HEK293 (cell line): Measurements from ENCODE around the gene TTC1.

Source experiments
- CTCF ChIA-PET: fragments of 350-600 bp; formaldehyde crosslinking; extraction: SDS; loops from one replicate; lab custom pipeline; 2021; ENCODE audit warnings: antibody characterized with exemption; lab: Yijun Ruan, JAX
- POLR2A ChIA-PET: fragments of 300-600 bp; formaldehyde crosslinking; extraction: SDS; loops from one replicate; lab custom pipeline; 2020; ENCODE audit warnings: antibody characterized with exemption, inconsistent platforms; lab: Yijun Ruan, JAX
- H3K27ac ChIP-seq: fragments of 200-500 bp; sonication (Bioruptor generic); 2 replicates; pipeline ENCODE4 v1.5.1; 2014; ENCODE audit warnings: low read depth, low read length, control low read depth, inconsistent platforms; ENCODE audit errors: extremely low read depth
- H3K36me3 ChIP-seq, 2 experiments: fragments of 200-500 bp in 1 of 2; sonication (Bioruptor generic) in 1 of 2; 1 replicate in 1 of 2; 2 replicates in 1 of 2; pipeline ENCODE4 v1.5.1; 2014 to 2017; ENCODE audit warnings: inconsistent platforms in 2 of 2, low read length in 2 of 2; ENCODE audit not compliant: control insufficient read depth in 2 of 2, insufficient read depth in 1 of 2
- H3K4me1 ChIP-seq: fragments of 200-500 bp; sonication (Bioruptor generic); 2 replicates; pipeline ENCODE4 v1.5.1; 2014; ENCODE audit warnings: mild to moderate bottlenecking, low read length, inconsistent platforms; ENCODE audit not compliant: control insufficient read depth, insufficient read depth
- H3K4me3 ChIP-seq: 2 replicates; pipeline ENCODE4 v1.5.1; 2011; ENCODE audit warnings: low read depth, mild to moderate bottlenecking, control low read depth, low read length, moderate library complexity
- H3K9me3 ChIP-seq: fragments of 200-500 bp; sonication (Bioruptor generic); 2 replicates; pipeline ENCODE4 v1.5.1; 2014; ENCODE audit warnings: low read depth, low read length, inconsistent platforms; ENCODE audit not compliant: control insufficient read depth, insufficient read depth
- EGR2 ChIP-seq: fragments of 450-650 bp; formaldehyde crosslinking; IDR thresholded peaks from 2 replicates; pipeline ENCODE4 v1.5.1; 2016; ENCODE audit warnings: low read depth, missing biosample characterization, missing genetic modification characterization
- YY1 ChIP-seq: fragments of 450-650 bp; formaldehyde crosslinking; IDR thresholded peaks from 2 replicates; pipeline ENCODE4 v1.5.1; 2018; ENCODE audit warnings: missing biosample characterization, missing genetic modification characterization
- ZBTB17 ChIP-seq: fragments of 450-650 bp; formaldehyde crosslinking; IDR thresholded peaks from 2 replicates; pipeline ENCODE4 v1.5.1; 2016; ENCODE audit warnings: missing biosample characterization, missing genetic modification characterization
- ZBTB7A ChIP-seq: fragments of 450-650 bp; formaldehyde crosslinking; IDR thresholded peaks from 2 replicates; pipeline ENCODE4 v1.5.1; 2016; ENCODE audit warnings: low read depth, missing biosample characterization, missing genetic modification characterization
- ZFP37 ChIP-seq: fragments of 450-650 bp; formaldehyde crosslinking; IDR thresholded peaks from 2 replicates; pipeline ENCODE4 v1.5.1; 2016; ENCODE audit warnings: missing biosample characterization, missing genetic modification characterization
- ZNF114 ChIP-seq: fragments of 450-650 bp; formaldehyde crosslinking; IDR thresholded peaks from 2 replicates; pipeline ENCODE4 v1.5.0; 2017; ENCODE audit warnings: missing biosample characterization, missing genetic modification characterization
- ZNF121 ChIP-seq: fragments of 450-650 bp; formaldehyde crosslinking; IDR thresholded peaks from 2 replicates; pipeline ENCODE4 v1.5.1; 2016; ENCODE audit warnings: missing biosample characterization, missing genetic modification characterization
- ZNF132 ChIP-seq: fragments of 450-650 bp; formaldehyde crosslinking; IDR thresholded peaks from 2 replicates; pipeline ENCODE4 v1.5.1; 2017; ENCODE audit warnings: missing biosample characterization, missing genetic modification characterization, borderline replicate concordance
- ZNF239 ChIP-seq: fragments of 450-650 bp; formaldehyde crosslinking; IDR thresholded peaks from 2 replicates; pipeline ENCODE4 v1.5.1; 2016; ENCODE audit warnings: missing biosample characterization, missing genetic modification characterization
- ZNF394 ChIP-seq: fragments of 450-650 bp; formaldehyde crosslinking; IDR thresholded peaks from 2 replicates; pipeline ENCODE4 v1.5.1; 2016; ENCODE audit warnings: missing biosample characterization, missing genetic modification characterization, mild to moderate bottlenecking, moderate library complexity, borderline replicate concordance
- ZNF426 ChIP-seq: fragments of 450-650 bp; formaldehyde crosslinking; IDR thresholded peaks from 2 replicates; pipeline ENCODE4 v1.5.1; 2017; ENCODE audit warnings: missing biosample characterization, missing genetic modification characterization, mild to moderate bottlenecking, inconsistent platforms, moderate library complexity
- ZNF48 ChIP-seq: fragments of 450-650 bp; formaldehyde crosslinking; IDR thresholded peaks from 2 replicates; pipeline ENCODE4 v1.5.1; 2016; ENCODE audit warnings: missing biosample characterization, missing genetic modification characterization
- ZNF571 ChIP-seq: fragments of 450-650 bp; formaldehyde crosslinking; IDR thresholded peaks from 2 replicates; pipeline ENCODE4 v1.5.0; 2017; ENCODE audit warnings: missing biosample characterization, missing genetic modification characterization
- ZNF629 ChIP-seq: fragments of 450-650 bp; formaldehyde crosslinking; IDR thresholded peaks from 2 replicates; pipeline ENCODE4 v1.5.1; 2017; ENCODE audit warnings: missing biosample characterization, missing genetic modification characterization
- ZNF677 ChIP-seq: fragments of 450-650 bp; IDR thresholded peaks from 2 replicates; pipeline ENCODE4 v1.5.0; 2018; ENCODE audit warnings: missing biosample characterization, mild to moderate bottlenecking, missing genetic modification characterization, moderate library complexity
- ZNF785 ChIP-seq: fragments of 450-650 bp; formaldehyde crosslinking; IDR thresholded peaks from 2 replicates; pipeline ENCODE4 v1.5.1; 2016; ENCODE audit warnings: missing biosample characterization, missing genetic modification characterization
- ZNF791 ChIP-seq: fragments of 450-650 bp; formaldehyde crosslinking; IDR thresholded peaks from 2 replicates; pipeline ENCODE4 v1.5.1; 2016; ENCODE audit warnings: missing biosample characterization, missing genetic modification characterization
- ZNF837 ChIP-seq: fragments of 450-650 bp; formaldehyde crosslinking; IDR thresholded peaks from 2 replicates; pipeline ENCODE4 v1.5.1; 2016; ENCODE audit warnings: missing biosample characterization, missing genetic modification characterization
- TF ChIP-seq, protein P1 (sequence below): fragments of 450-650 bp; formaldehyde crosslinking; IDR thresholded peaks from 2 replicates; pipeline ENCODE4 v1.5.1; 2016; ENCODE audit warnings: missing biosample characterization, missing genetic modification characterization
- TF ChIP-seq, protein P2 (sequence below): fragments of 450-650 bp; formaldehyde crosslinking; optimal IDR thresholded peaks from 2 replicates; pipeline ENCODE3; 2016; ENCODE audit warnings: missing biosample characterization, mild to moderate bottlenecking, missing genetic modification characterization
- TF ChIP-seq, protein P3 (sequence below): fragments of 450-650 bp; formaldehyde crosslinking; IDR thresholded peaks from 2 replicates; pipeline ENCODE4 v1.5.1; 2017; ENCODE audit warnings: missing biosample characterization, missing genetic modification characterization
- TF ChIP-seq, protein P4 (sequence below): fragments of 450-650 bp; formaldehyde crosslinking; IDR thresholded peaks from 2 replicates; pipeline ENCODE4 v1.5.1; 2016; ENCODE audit warnings: missing biosample characterization, missing genetic modification characterization
- TF ChIP-seq, protein P5 (sequence below): fragments of 450-650 bp; formaldehyde crosslinking; IDR thresholded peaks from 2 replicates; pipeline ENCODE4 v1.5.1; 2017; ENCODE audit warnings: missing biosample characterization, missing genetic modification characterization
- TF ChIP-seq, protein P6 (sequence below): fragments of 450-650 bp; formaldehyde crosslinking; IDR thresholded peaks from 2 replicates; pipeline ENCODE4 v1.5.1; 2016; ENCODE audit warnings: missing biosample characterization, missing genetic modification characterization

TTC1 gene

DNA sequence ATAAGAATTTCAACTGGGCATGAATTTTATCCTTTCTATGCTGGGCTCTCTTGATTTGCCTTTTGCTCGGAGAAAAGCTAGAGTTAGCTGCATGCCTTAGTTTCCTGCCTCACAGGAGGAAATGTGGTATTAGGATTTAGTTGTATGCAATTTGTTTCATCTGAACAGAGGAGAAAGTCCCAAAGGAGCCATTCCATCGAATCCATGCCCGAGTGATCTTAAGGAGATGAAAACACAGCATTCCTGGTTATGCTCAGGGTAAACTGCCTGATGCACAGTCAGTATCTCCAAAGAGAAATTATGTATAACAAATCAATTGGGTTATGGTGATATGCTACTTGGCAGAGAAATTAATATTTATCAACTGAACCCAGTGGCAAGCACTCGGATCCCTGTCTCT, 51.1 kb downstream of the TTC1 start (continued):
- TF ChIP-seq, protein P1, sequence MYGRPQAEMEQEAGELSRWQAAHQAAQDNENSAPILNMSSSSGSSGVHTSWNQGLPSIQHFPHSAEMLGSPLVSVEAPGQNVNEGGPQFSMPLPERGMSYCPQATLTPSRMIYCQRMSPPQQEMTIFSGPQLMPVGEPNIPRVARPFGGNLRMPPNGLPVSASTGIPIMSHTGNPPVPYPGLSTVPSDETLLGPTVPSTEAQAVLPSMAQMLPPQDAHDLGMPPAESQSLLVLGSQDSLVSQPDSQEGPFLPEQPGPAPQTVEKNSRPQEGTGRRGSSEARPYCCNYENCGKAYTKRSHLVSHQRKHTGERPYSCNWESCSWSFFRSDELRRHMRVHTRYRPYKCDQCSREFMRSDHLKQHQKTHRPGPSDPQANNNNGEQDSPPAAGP (tag by site-specific recombination) = no peak
- no peak for TF ChIP-seq EGR2
- no peak for TF ChIP-seq ZNF791 (tag by site-specific recombination)
- TF ChIP-seq YY1 = no peak
- TF ChIP-seq ZNF426 = no peak
- TF ChIP-seq ZNF785 (tag by site-specific recombination) = no peak
- no peak for TF ChIP-seq ZNF121
- TF ChIP-seq, protein P2, sequence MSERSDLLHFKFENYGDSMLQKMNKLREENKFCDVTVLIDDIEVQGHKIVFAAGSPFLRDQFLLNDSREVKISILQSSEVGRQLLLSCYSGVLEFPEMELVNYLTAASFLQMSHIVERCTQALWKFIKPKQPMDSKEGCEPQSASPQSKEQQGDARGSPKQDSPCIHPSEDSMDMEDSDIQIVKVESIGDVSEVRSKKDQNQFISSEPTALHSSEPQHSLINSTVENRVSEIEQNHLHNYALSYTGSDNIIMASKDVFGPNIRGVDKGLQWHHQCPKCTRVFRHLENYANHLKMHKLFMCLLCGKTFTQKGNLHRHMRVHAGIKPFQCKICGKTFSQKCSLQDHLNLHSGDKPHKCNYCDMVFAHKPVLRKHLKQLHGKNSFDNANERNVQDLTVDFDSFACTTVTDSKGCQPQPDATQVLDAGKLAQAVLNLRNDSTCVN = no peak
- TF ChIP-seq ZNF239 (tag by site-specific recombination) = no peak

DNA sequence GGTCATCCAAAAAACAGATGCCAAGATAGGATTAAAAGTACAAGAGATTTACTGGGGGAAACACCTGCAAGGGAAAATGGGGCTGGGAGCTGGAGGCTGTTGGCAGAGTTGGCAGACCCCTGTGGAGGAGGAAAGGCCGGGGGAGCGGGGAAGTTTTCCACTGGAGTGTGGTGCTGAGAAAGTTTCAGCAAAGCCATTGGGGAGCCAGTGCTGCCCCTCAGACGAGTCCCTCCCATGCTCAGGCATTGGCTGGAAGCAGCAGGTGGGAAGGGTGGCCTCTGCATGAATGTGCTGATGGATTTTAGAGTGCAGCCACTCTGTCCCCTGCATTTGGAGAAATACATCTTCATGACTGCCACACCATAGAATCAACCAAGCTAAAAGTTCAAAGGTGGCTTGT, 52.8 kb downstream of the TTC1 start:
- ChIA-PET CTCF (no interaction called here), POLR2A (no interaction called here)
- Histone ChIP-seq H3K4me3 (no peak overlapping the region), H3K27ac (no peak overlapping the region), H3K36me3 (peaks cover 9 to 72% of the 10 kb centered on the region in 2 experiments), H3K4me1 (no peaks in the 10 kb centered on the region)
- TF ChIP-seq ZNF394 (tag by site-specific recombination) (no peak), ZNF571 (tag by site-specific recombination) (no peak), ZBTB17 (tag by site-specific recombination) (no peak), ZNF114 (no peak), ZNF48 (no peak), ZNF132 (tag by site-specific recombination) (no peak), ZBTB7A (tag by site-specific recombination) (no peak), ZFP37 (no peak), ZNF677 (tag by site-specific recombination) (no peak), EGR2 (no peak), ZNF837 (tag by site-specific recombination) (no peak), ZNF629 (no peak)
- TF ChIP-seq, protein P3, sequence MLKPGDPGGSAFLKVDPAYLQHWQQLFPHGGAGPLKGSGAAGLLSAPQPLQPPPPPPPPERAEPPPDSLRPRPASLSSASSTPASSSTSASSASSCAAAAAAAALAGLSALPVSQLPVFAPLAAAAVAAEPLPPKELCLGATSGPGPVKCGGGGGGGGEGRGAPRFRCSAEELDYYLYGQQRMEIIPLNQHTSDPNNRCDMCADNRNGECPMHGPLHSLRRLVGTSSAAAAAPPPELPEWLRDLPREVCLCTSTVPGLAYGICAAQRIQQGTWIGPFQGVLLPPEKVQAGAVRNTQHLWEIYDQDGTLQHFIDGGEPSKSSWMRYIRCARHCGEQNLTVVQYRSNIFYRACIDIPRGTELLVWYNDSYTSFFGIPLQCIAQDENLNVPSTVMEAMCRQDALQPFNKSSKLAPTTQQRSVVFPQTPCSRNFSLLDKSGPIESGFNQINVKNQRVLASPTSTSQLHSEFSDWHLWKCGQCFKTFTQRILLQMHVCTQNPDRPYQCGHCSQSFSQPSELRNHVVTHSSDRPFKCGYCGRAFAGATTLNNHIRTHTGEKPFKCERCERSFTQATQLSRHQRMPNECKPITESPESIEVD (tag by site-specific recombination) = no peak
- TF ChIP-seq, protein P4, sequence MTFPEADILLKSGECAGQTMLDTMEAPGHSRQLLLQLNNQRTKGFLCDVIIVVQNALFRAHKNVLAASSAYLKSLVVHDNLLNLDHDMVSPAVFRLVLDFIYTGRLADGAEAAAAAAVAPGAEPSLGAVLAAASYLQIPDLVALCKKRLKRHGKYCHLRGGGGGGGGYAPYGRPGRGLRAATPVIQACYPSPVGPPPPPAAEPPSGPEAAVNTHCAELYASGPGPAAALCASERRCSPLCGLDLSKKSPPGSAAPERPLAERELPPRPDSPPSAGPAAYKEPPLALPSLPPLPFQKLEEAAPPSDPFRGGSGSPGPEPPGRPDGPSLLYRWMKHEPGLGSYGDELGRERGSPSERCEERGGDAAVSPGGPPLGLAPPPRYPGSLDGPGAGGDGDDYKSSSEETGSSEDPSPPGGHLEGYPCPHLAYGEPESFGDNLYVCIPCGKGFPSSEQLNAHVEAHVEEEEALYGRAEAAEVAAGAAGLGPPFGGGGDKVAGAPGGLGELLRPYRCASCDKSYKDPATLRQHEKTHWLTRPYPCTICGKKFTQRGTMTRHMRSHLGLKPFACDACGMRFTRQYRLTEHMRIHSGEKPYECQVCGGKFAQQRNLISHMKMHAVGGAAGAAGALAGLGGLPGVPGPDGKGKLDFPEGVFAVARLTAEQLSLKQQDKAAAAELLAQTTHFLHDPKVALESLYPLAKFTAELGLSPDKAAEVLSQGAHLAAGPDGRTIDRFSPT (tag by site-specific recombination) = no peak
- TF ChIP-seq, protein P5, sequence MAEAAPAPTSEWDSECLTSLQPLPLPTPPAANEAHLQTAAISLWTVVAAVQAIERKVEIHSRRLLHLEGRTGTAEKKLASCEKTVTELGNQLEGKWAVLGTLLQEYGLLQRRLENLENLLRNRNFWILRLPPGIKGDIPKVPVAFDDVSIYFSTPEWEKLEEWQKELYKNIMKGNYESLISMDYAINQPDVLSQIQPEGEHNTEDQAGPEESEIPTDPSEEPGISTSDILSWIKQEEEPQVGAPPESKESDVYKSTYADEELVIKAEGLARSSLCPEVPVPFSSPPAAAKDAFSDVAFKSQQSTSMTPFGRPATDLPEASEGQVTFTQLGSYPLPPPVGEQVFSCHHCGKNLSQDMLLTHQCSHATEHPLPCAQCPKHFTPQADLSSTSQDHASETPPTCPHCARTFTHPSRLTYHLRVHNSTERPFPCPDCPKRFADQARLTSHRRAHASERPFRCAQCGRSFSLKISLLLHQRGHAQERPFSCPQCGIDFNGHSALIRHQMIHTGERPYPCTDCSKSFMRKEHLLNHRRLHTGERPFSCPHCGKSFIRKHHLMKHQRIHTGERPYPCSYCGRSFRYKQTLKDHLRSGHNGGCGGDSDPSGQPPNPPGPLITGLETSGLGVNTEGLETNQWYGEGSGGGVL (tag by site-specific recombination) = no peak
- TF ChIP-seq, protein P6, sequence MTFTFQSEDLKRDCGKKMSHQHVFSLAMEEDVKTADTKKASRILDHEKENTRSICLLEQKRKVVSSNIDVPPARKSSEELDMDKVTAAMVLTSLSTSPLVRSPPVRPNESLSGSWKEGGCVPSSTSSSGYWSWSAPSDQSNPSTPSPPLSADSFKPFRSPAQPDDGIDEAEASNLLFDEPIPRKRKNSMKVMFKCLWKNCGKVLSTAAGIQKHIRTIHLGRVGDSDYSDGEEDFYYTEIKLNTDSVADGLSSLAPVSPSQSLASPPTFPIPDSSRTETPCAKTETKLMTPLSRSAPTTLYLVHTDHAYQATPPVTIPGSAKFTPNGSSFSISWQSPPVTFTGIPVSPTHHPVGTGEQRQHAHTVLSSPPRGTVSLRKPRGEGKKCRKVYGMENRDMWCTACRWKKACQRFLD (tag by site-specific recombination) = no peak
- TF ChIP-seq, all 188 proteins: peak for 0
- no peaks in the 10 kb centered on the region for H3K9me3 ChIP-seq
